Endothelial cell (in vitro differentiated cells): ENCODE results near the gene DEFB125. TPM values are rescaled to one million over a fixed set of nuclear protein-coding genes. Genes with fewer than 3 reads are reported as not detected.
"Not testable (repeated sequence)": the region's sequence is repeated elsewhere in the genome, so short reads cannot be mapped to it uniquely, and the experiment has no call there.

Experiments
- DNase-seq: peaks from one replicate; pipeline ENCODE4 v3.0.0; 2021; ENCODE audit warnings: low spot score
- H3K27ac Mint-ChIP-seq: one replicate; pipeline ENCODE4 v1.8.0; 2021; ENCODE audit warnings: mixed read lengths, inconsistent platforms; ENCODE audit not compliant: unreplicated experiment
- H3K27me3 Mint-ChIP-seq: one replicate; pipeline ENCODE4 v1.8.0; 2021; ENCODE audit warnings: mild to moderate bottlenecking, moderate library complexity, mixed read lengths, inconsistent platforms; ENCODE audit not compliant: unreplicated experiment
- H3K36me3 Mint-ChIP-seq: one replicate; pipeline ENCODE4 v1.8.0; 2021; ENCODE audit warnings: mild to moderate bottlenecking, low read depth, mixed read lengths, inconsistent platforms; ENCODE audit not compliant: unreplicated experiment
- H3K4me1 Mint-ChIP-seq: one replicate; pipeline ENCODE4 v1.8.0; 2021; ENCODE audit warnings: mild to moderate bottlenecking, mixed read lengths, inconsistent platforms; ENCODE audit not compliant: unreplicated experiment
- H3K4me3 Mint-ChIP-seq: one replicate; pipeline ENCODE4 v1.8.0; 2021; ENCODE audit warnings: mild to moderate bottlenecking, mixed read lengths, inconsistent platforms; ENCODE audit not compliant: unreplicated experiment
- H3K9me3 Mint-ChIP-seq: one replicate; pipeline ENCODE4 v1.8.0; 2021; ENCODE audit warnings: mixed read lengths, inconsistent platforms; ENCODE audit not compliant: unreplicated experiment
- CTCF ChIP-seq: fragments of 200-600 bp; sonication (generic); IDR thresholded peaks from one replicate; pipeline ENCODE4 v1.5.0; 2021; ENCODE audit warnings: antibody characterized with exemption; ENCODE audit not compliant: unreplicated experiment
- total RNA-seq: library from RNA; stranded (reverse); fragmentation: NEBNext Ultra II Directional; extraction: Animal tissue kit (Norgen Biotek cat#: 25700); gene quantifications from one replicate; pipeline ENCODE4 v1.2.1, GENCODE V29; 2021; ENCODE audit not compliant: unreplicated experiment

The DEFB125 gene
- total RNA-seq, 1 donor from 2014 or later = not detected

GRCh38 chr20:90651-91050, 3.2 kb downstream of the DEFB125 start:
- H3K4me3 Mint-ChIP-seq = no peak overlapping the region
- no peak for TF ChIP-seq CTCF
- no peak for DNase-seq
- no peaks in the 10 kb centered on the region for H3K4me1 Mint-ChIP-seq
- no peak overlapping the region for H3K27ac Mint-ChIP-seq
- no peaks in the 10 kb centered on the region for H3K27me3 Mint-ChIP-seq
- peaks cover 2% of the 10 kb centered on the region for H3K9me3 Mint-ChIP-seq
- H3K36me3 Mint-ChIP-seq = peaks cover 2% of the 10 kb centered on the region

- no peak for DNase-seq
- Mint-ChIP-seq H3K4me3 (no peak overlapping the region), H3K4me1 (no peaks in the 10 kb centered on the region), H3K27me3 (no peaks in the 10 kb centered on the region), H3K27ac (no peak overlapping the region), H3K36me3 (peaks cover 3% of the 10 kb centered on the region), H3K9me3 (peaks cover 13% of the 10 kb centered on the region)
- no peak for TF ChIP-seq CTCF
Observed at GRCh38 chr20:93641-94040, 6.2 kb downstream of the DEFB125 start.

- Mint-ChIP-seq H3K4me3 (no peak overlapping the region), H3K27ac (no peak overlapping the region), H3K36me3 (peaks cover 3% of the 10 kb centered on the region), H3K4me1 (no peaks in the 10 kb centered on the region), H3K9me3 (peaks cover 13% of the 10 kb centered on the region), H3K27me3 (no peaks in the 10 kb centered on the region)
- TF ChIP-seq CTCF = no peak
- DNase-seq = no peak
Observed at GRCh38 chr20:95215-95614, 7.7 kb downstream of the DEFB125 start.

GRCh38 chr20:97691-98090, 10.2 kb downstream of the DEFB125 start:
- DNase-seq, H3K27me3 Mint-ChIP-seq, H3K27ac Mint-ChIP-seq, H3K36me3 Mint-ChIP-seq, H3K4me3 Mint-ChIP-seq, H3K4me1 Mint-ChIP-seq: not testable (repeated sequence)
- H3K9me3 Mint-ChIP-seq = peaks cover 13% of the 10 kb centered on the region

- Mint-ChIP-seq H3K9me3 (peaks cover under 1% of the 10 kb centered on the region), H3K36me3 (no peaks in the 10 kb centered on the region), H3K27ac (no peak overlapping the region), H3K27me3 (no peaks in the 10 kb centered on the region), H3K4me3 (no peak overlapping the region), H3K4me1 (no peaks in the 10 kb centered on the region)
- no peak for TF ChIP-seq CTCF
- no peak for DNase-seq
Observed at GRCh38 chr20:101975-102374, 14.5 kb downstream of the DEFB125 start.

GRCh38 chr20:103456-103855, 16.0 kb downstream of the DEFB125 start:
- H3K27me3 Mint-ChIP-seq = no peaks in the 10 kb centered on the region
- no peak for DNase-seq
- no peaks in the 10 kb centered on the region for H3K4me1 Mint-ChIP-seq
- H3K9me3 Mint-ChIP-seq = no peaks in the 10 kb centered on the region
- H3K36me3 Mint-ChIP-seq = no peaks in the 10 kb centered on the region
- no peak overlapping the region for H3K27ac Mint-ChIP-seq
- TF ChIP-seq CTCF = no peak
- H3K4me3 Mint-ChIP-seq = no peak overlapping the region
